Upper lobe of right lung (tissue), 1 donor: ENCODE results near the gene PNPO. TPM values are rescaled to one million over a fixed set of nuclear protein-coding genes. Genes with fewer than 3 reads are reported as not detected.
"Not testable (repeated sequence)": the region's sequence is repeated elsewhere in the genome, so short reads cannot be mapped to it uniquely, and the experiment has no call there.

Source experiments
- ATAC-seq: fragments of 200-7000 bp; cut with Tn5 transposase; one replicate; pipeline ENCODE4 v1.9.1; 2020; ENCODE audit warnings: mild to moderate bottlenecking, moderate library complexity
- DNase-seq: peaks from one replicate; pipeline ENCODE4 v3.0.0-alpha.2; 2020
- H3K27ac ChIP-seq: fragments of 200-600 bp; one replicate; pipeline ENCODE4 v1.8.0; 2022
- H3K27me3 ChIP-seq: fragments of 200-600 bp; one replicate; pipeline ENCODE4 v1.8.0; 2022; ENCODE audit warnings: mild to moderate bottlenecking
- H3K36me3 ChIP-seq: fragments of 200-600 bp; one replicate; pipeline ENCODE4 v1.8.0; 2022
- H3K4me1 ChIP-seq: fragments of 200-600 bp; one replicate; pipeline ENCODE4 v1.8.0; 2022
- H3K4me3 ChIP-seq: fragments of 200-600 bp; one replicate; pipeline ENCODE4 v1.8.0; 2022; ENCODE audit warnings: mild to moderate bottlenecking
- H3K9me3 ChIP-seq: fragments of 200-600 bp; one replicate; pipeline ENCODE4 v1.8.0; 2022
- CTCF ChIP-seq: fragments of 200-600 bp; IDR thresholded peaks from one replicate; pipeline ENCODE4 v1.8.0; 2022; ENCODE audit warnings: antibody characterized with exemption
- intact Hi-C: fragments of 100-400 bp; cut with DNase I; formaldehyde crosslinking; loops from one replicate; pipeline ENCODE4 v1.11.0; 2022
- total RNA-seq: library from RNA; stranded (reverse); fragmentation: NEBNext Ultra II Directional; extraction: Animal tissue kit (Norgen Biotek cat#: 25700); gene quantifications from one replicate; pipeline ENCODE4 v1.2.1, GENCODE V29; 2021
- donor health status: DM: no; HTN: yes; CAD: no; lungs with severe emphysema.

Gene PNPO
- total RNA-seq, 1 donor from 2014 or later: 29.4 TPM

- H3K4me1 ChIP-seq: peaks cover 18% of the 10 kb centered on the region
These were observed 40.8 kb downstream of the PNPO start for GRCh38 chr17:47982091-47982617.

GRCh38 chr17:47982645-47983390 is 41.4 kb downstream of the PNPO start:
- Histone ChIP-seq H3K36me3 (peaks cover 47% of the 10 kb centered on the region), H3K4me1 (peaks cover 21% of the 10 kb centered on the region), H3K9me3 (no peaks in the 10 kb centered on the region), H3K4me3 (no peak overlapping the region), H3K27ac (no peak overlapping the region), H3K27me3 (no peaks in the 10 kb centered on the region)
- intact Hi-C loops: no loop called here
- TF ChIP-seq CTCF: no peak
- ATAC-seq (no peak), DNase-seq (no peak)

More at GRCh38 chr17:47982091-47982617, 40.8 kb downstream of the PNPO start:
- no peak for ATAC-seq
- Histone ChIP-seq H3K36me3 (peaks cover 54% of the 10 kb centered on the region), H3K27ac (no peak overlapping the region), H3K27me3 (no peaks in the 10 kb centered on the region), H3K4me3 (no peak overlapping the region), H3K9me3 (no peaks in the 10 kb centered on the region)
- intact Hi-C loops: no loop called here
- TF ChIP-seq CTCF: no peak
- no peak for DNase-seq

- peaks cover 39% of the 10 kb centered on the region for H3K36me3 ChIP-seq
- DNase-seq (no peak), ATAC-seq (no peak)
- intact Hi-C loops: no loop called here
- H3K4me1 ChIP-seq: peaks cover 21% of the 10 kb centered on the region
- no peaks in the 10 kb centered on the region for H3K27me3 ChIP-seq
- no peak for TF ChIP-seq CTCF
- no peaks in the 10 kb centered on the region for H3K9me3 ChIP-seq
- no peak overlapping the region for H3K4me3 ChIP-seq
- no peak overlapping the region for H3K27ac ChIP-seq
These were observed 42.3 kb downstream of the PNPO start for GRCh38 chr17:47983492-47984223.

- Histone ChIP-seq H3K27me3 (no peaks in the 10 kb centered on the region), H3K4me3 (no peak overlapping the region), H3K36me3 (peaks cover 10% of the 10 kb centered on the region), H3K9me3 (no peaks in the 10 kb centered on the region), H3K27ac (no peak overlapping the region), H3K4me1 (peaks cover 21% of the 10 kb centered on the region)
- intact Hi-C loops: no loop called here
- DNase-seq: no peak
- no peak for TF ChIP-seq CTCF
- ATAC-seq: no peak
These were observed 45.1 kb downstream of the PNPO start for GRCh38 chr17:47986520-47986919.

GRCh38 chr17:47987240-47987835 is 46.0 kb downstream of the PNPO start:
- DNase-seq (no peak), ATAC-seq (peak; percentile 49)
- TF ChIP-seq CTCF: no peak
- H3K9me3 ChIP-seq: no peaks in the 10 kb centered on the region
- peaks cover 21% of the 10 kb centered on the region for H3K4me1 ChIP-seq
- no peak overlapping the region for H3K4me3 ChIP-seq
- H3K27me3 ChIP-seq: peaks cover 4% of the 10 kb centered on the region
- no peak overlapping the region for H3K27ac ChIP-seq
- intact Hi-C loops: no loop called here
- peaks cover 5% of the 10 kb centered on the region for H3K36me3 ChIP-seq

GRCh38 chr17:47988445-47988844 is 47.1 kb downstream of the PNPO start:
- intact Hi-C loops, ATAC-seq: not testable (repeated sequence)

More at GRCh38 chr17:47988445-47988844, 47.1 kb downstream of the PNPO start:
- not testable (repeated sequence) for H3K9me3 ChIP-seq, H3K27ac ChIP-seq, H3K27me3 ChIP-seq, H3K4me3 ChIP-seq, DNase-seq, H3K36me3 ChIP-seq
- peaks cover 11% of the 10 kb centered on the region for H3K4me1 ChIP-seq
